DND-41 (cell line): ENCODE results near the gene PTPRK.

ENCODE experiments used
- EZH2 ChIP-seq: IDR thresholded peaks from 3 replicates; pipeline ENCODE4 v1.6.1; 2012; ENCODE audit warnings: borderline replicate concordance, low read depth, mild to moderate bottlenecking, moderate library complexity, low read length, inconsistent platforms; ENCODE audit not compliant: severe bottlenecking
- TF ChIP-seq, protein P1 (sequence below): IDR thresholded peaks from 2 replicates; pipeline ENCODE4 v1.5.1; 2012; ENCODE audit warnings: borderline replicate concordance, low read length, moderate library complexity, mild to moderate bottlenecking; ENCODE audit not compliant: poor library complexity, severe bottlenecking; ENCODE audit errors: extremely low read depth

DNA sequence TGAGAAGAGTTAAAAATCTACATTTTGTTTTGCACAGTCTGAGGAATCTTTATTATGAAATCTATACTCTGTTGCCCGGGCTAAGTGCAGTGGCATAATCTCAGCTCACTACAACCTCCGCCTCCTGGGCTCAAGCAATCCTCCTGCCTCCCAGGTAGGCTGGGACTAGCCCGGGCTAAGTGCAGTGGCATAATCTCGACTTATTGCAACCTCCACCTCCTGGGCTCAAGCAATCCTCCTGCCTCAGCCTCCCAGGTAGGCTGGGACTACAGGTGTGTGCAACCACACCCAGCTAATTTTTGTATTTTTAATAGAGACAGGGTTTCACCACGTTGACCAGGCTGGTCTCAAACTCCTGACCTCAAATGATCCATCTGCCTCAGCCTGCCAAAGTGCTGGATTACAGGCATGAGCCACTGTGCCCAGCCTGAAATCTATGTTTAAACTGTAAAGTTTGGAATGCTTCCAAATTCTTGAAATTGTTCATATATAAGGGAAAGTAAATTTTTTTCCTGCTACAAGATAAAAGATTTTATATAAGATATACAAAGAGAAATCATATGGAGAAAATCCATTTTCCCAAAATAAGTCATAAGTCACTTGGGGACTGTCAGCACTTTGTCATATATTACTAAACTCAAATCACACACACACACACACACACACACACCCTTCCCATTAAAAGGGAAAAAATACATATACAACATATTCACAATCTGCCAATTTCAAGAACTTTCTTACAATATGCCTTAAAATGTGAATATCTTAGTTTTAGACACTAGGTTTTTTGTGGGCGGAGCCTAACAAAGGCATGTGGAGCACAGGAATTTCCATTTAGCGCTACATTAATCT, 19.4 kb downstream of the PTPRK start:
- TF ChIP-seq, protein P1, sequence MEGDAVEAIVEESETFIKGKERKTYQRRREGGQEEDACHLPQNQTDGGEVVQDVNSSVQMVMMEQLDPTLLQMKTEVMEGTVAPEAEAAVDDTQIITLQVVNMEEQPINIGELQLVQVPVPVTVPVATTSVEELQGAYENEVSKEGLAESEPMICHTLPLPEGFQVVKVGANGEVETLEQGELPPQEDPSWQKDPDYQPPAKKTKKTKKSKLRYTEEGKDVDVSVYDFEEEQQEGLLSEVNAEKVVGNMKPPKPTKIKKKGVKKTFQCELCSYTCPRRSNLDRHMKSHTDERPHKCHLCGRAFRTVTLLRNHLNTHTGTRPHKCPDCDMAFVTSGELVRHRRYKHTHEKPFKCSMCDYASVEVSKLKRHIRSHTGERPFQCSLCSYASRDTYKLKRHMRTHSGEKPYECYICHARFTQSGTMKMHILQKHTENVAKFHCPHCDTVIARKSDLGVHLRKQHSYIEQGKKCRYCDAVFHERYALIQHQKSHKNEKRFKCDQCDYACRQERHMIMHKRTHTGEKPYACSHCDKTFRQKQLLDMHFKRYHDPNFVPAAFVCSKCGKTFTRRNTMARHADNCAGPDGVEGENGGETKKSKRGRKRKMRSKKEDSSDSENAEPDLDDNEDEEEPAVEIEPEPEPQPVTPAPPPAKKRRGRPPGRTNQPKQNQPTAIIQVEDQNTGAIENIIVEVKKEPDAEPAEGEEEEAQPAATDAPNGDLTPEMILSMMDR: no peak
- TF ChIP-seq EZH2: no peak
